A549 (cell line): ENCODE data around the gene TPCN1. TPM values are rescaled to one million over a fixed set of nuclear protein-coding genes. Genes with fewer than 3 reads are reported as not detected.

Experiments
- ATAC-seq, 2 experiments: fragments of 200-7000 bp in 1 of 2; fragments of >200 bp in 1 of 2; cut with Nextera tagmentation in 1 of 2; cut with Tn5 transposase in 1 of 2; 3 replicates each; pipeline versions ENCODE4 v1.8.0 to v1.9.1; 2018 to 2020; ENCODE audit warnings: mild to moderate bottlenecking in 1 of 2, moderate library complexity in 1 of 2
- CTCF ChIA-PET: fragments of 300-600 bp; sonication (Branson Sonifier 250); formaldehyde crosslinking; extraction: SDS; loops from one replicate; lab custom pipeline; 2021; ENCODE audit warnings: antibody characterized with exemption, inconsistent platforms; lab: Yijun Ruan, JAX
- POLR2A ChIA-PET: fragments of 350-600 bp; formaldehyde crosslinking; extraction: SDS; loops from one replicate; lab custom pipeline; 2021; ENCODE audit warnings: antibody characterized with exemption, inconsistent platforms; lab: Yijun Ruan, JAX
- DNase-seq, 2 experiments: peaks; one replicate each; pipeline versions ENCODE4 v3.0.0 to v3.0.0-alpha.2; 2011 to 2016; ENCODE audit warnings: low read depth in 1 of 2, low spot score in 1 of 2
- FAIRE-seq: peaks from 2 replicates; lab custom pipeline; 2011; peaks lifted over from hg19 to GRCh38; lab: Jason Lieb, UNC
- H3K27ac ChIP-seq, 2 experiments: fragments of >200 bp; sonication (Bioruptor Twin); formaldehyde crosslinking; 3 replicates each; pipeline ENCODE4 v1.5.1; 2016 to 2017
- H3K4me1 ChIP-seq: fragments of >200 bp; sonication (Bioruptor Twin); formaldehyde crosslinking; 3 replicates; pipeline ENCODE4 v1.6.1; 2016
- H3K4me2 ChIP-seq: fragments of >200 bp; sonication (Bioruptor Twin); formaldehyde crosslinking; 3 replicates; pipeline ENCODE4 v1.6.1; 2016
- H3K4me3 ChIP-seq: fragments of >200 bp; sonication (Bioruptor Twin); formaldehyde crosslinking; 3 replicates; pipeline ENCODE4 v1.5.1; 2016
- H3K9me3 ChIP-seq: fragments of >200 bp; sonication (Bioruptor Twin); formaldehyde crosslinking; 3 replicates; pipeline ENCODE4 v1.6.1; 2016
- CEBPB ChIP-seq, 2 experiments: fragments of >200 bp in 1 of 2; sonication (Bioruptor Twin) in 1 of 2; formaldehyde crosslinking in 1 of 2; IDR thresholded peaks; 2 replicates each; pipeline ENCODE4 v1.6.1; 2012 to 2016
- EHF ChIP-seq: fragments of 250-450 bp; sonication (Bioruptor Pico); IDR thresholded peaks from 2 replicates; pipeline ENCODE4 v1.5.0; 2020; ENCODE audit warnings: mild to moderate bottlenecking
- FOXS1 ChIP-seq: fragments of 250-450 bp; sonication (Bioruptor Pico); IDR thresholded peaks from 2 replicates; pipeline ENCODE4 v1.5.0; 2020; ENCODE audit warnings: mild to moderate bottlenecking, moderate library complexity
- HES2 ChIP-seq: fragments of >200 bp; sonication (Bioruptor Twin); formaldehyde crosslinking; IDR thresholded peaks from 2 replicates; pipeline ENCODE4 v1.6.1; 2016
- HEYL ChIP-seq: fragments of 250-450 bp; sonication (Bioruptor Pico); IDR thresholded peaks from 2 replicates; pipeline ENCODE4 v1.8.0; 2021; ENCODE audit warnings: mild to moderate bottlenecking, moderate library complexity
- KDM5A ChIP-seq: fragments of 200-600 bp; sonication (generic); IDR thresholded peaks from 2 replicates; pipeline ENCODE4 v1.6.1; 2016; ENCODE audit warnings: antibody characterized with exemption, mild to moderate bottlenecking
- MAFK ChIP-seq: fragments of 450-650 bp; IDR thresholded peaks from 2 replicates; pipeline ENCODE4 v1.6.1; 2014; ENCODE audit not compliant: partially characterized antibody
- MAX ChIP-seq: IDR thresholded peaks from 2 replicates; pipeline ENCODE4 v1.6.1; 2012
- MAZ ChIP-seq: fragments of 150-350 bp; IDR thresholded peaks from 2 replicates; pipeline ENCODE4 v1.6.1; 2014; ENCODE audit warnings: antibody characterized with exemption, low read depth, low read length, borderline replicate concordance
- NFE2L2 ChIP-seq: fragments of 150-350 bp; conservative IDR thresholded peaks from 2 replicates; pipeline ENCODE4 v1.6.1; 2014; ENCODE audit warnings: low read length
- PBX3 ChIP-seq: IDR thresholded peaks from 2 replicates; pipeline ENCODE4 v1.6.1; 2012
- REST ChIP-seq: fragments of 200-600 bp; sonication (generic); IDR thresholded peaks from 2 replicates; pipeline ENCODE4 v1.6.1; 2016; ENCODE audit warnings: antibody characterized with exemption, mild to moderate bottlenecking, moderate library complexity
- RFX5 ChIP-seq: fragments of 450-650 bp; IDR thresholded peaks from 2 replicates; pipeline ENCODE4 v1.7.1; 2014; ENCODE audit warnings: antibody characterized with exemption, mild to moderate bottlenecking, moderate library complexity
- SMC3 ChIP-seq: fragments of >200 bp; sonication (Bioruptor Twin); formaldehyde crosslinking; IDR thresholded peaks from 3 replicates; pipeline ENCODE4 v1.6.1; 2018; ENCODE audit warnings: inconsistent platforms
- SREBF2 ChIP-seq: fragments of 450-650 bp; IDR thresholded peaks from 2 replicates; pipeline ENCODE4 v1.6.1; 2014; ENCODE audit warnings: mild to moderate bottlenecking, moderate library complexity
- TFCP2L1 ChIP-seq: fragments of 250-450 bp; sonication (Bioruptor Pico); IDR thresholded peaks from 2 replicates; pipeline ENCODE4 v1.5.0; 2021; ENCODE audit warnings: mild to moderate bottlenecking
- ZSCAN20 ChIP-seq: fragments of 250-450 bp; sonication (Bioruptor Pico); IDR thresholded peaks from 2 replicates; pipeline ENCODE4 v1.8.0; 2022; ENCODE audit warnings: mild to moderate bottlenecking, moderate library complexity
- WGBS: methylation state at CpG from one replicate; pipeline ENCODE4 v1.1.6; 2017; ENCODE audit errors: missing lambda C conversion rate; 5-methylcytosine and 5-hydroxymethylcytosine counted together
- polyA plus RNA-seq, 4 experiments: library from polyadenylated mRNA; depleted of rRNA in 3 of 4; stranded (reverse); fragments of >200 nt; fragmentation: RNase III in 1 of 4; extraction: RNeasy Plus Mini Kit Qiagen cat#74134 plus additional on column Dnase treatment in 1 of 4; gene quantifications; 2 replicates in 3 of 4; 3 replicates in 1 of 4; pipeline ENCODE4 v1.2.3, GENCODE V29; 2011 to 2017

Gene TPCN1
- polyA plus RNA-seq, 2 of the 4 experiments (the other 2 are of a cell fraction), result 21.9 to 24.1 TPM

- 92% methylated on average over 10 of the region's 10 CpGs for WGBS
- TF ChIP-seq MAZ (no peak), NFE2L2 (no peak), MAX (no peak), RFX5 (no peak), KDM5A (no peak), PBX3 (no peak), REST (no peak)
- H3K27ac ChIP-seq, result no peak overlapping the region
- no peak overlapping the region for H3K4me3 ChIP-seq
- no peak for DNase-seq
- H3K9me3 ChIP-seq, result no peaks in the 10 kb centered on the region
- H3K4me1 ChIP-seq, result peaks cover 3% of the 10 kb centered on the region; the same call in 1 of the 3 replicates
- ATAC-seq, result no peak
- H3K4me2 ChIP-seq, result no peak overlapping the region
- POLR2A ChIA-PET, result no interaction called here
- no peak for FAIRE-seq
- CTCF ChIA-PET, result no interaction called here
Observed at GRCh38 chr12:113271466-113271852, 50.2 kb downstream of the TPCN1 start.

GRCh38 chr12:113271853-113272561, 50.7 kb downstream of the TPCN1 start:
- H3K27ac ChIP-seq, result no peak overlapping the region
- CTCF ChIA-PET, result interaction anchor here (1.1 kb wide), 1 partner anchor 21 kb away, joined by 3 read pairs; no protein-coding TSS in a partner anchor
- no peak for TF ChIP-seq TFCP2L1
- peak; percentile 79 to 86; a peak in 3 of 4 replicates for TF ChIP-seq CEBPB (IDR thresholded peaks at IDR 0.05)
- TF ChIP-seq MAFK, result no peak
- no peak for TF ChIP-seq SREBF2
- peaks cover 3% of the 10 kb centered on the region; the same call in 1 of the 3 replicates for H3K4me1 ChIP-seq
- FAIRE-seq, result no peak
- WGBS, result 92% methylated on average over 12 of the region's 12 CpGs
- H3K9me3 ChIP-seq, result no peaks in the 10 kb centered on the region
- ATAC-seq, result no peak; a peak in 1 of 6 replicates
- POLR2A ChIA-PET, result no interaction called here
- no peak for DNase-seq
- H3K4me3 ChIP-seq, result no peak overlapping the region
- no peak overlapping the region for H3K4me2 ChIP-seq

- Histone ChIP-seq H3K4me2 (no peak overlapping the region), H3K27ac (no peak overlapping the region), H3K9me3 (no peaks in the 10 kb centered on the region), H3K4me3 (no peak overlapping the region), H3K4me1 (peaks cover 3% of the 10 kb centered on the region; the same call in 1 of the 3 replicates)
- POLR2A ChIA-PET, result no interaction called here
- ATAC-seq (no peak; a peak in 1 of 6 replicates), DNase-seq (no peak), FAIRE-seq (no peak)
- WGBS, result 95% methylated on average over 13 of the region's 13 CpGs
- no peak for TF ChIP-seq SMC3
- TF ChIP-seq EHF (CRISPR knock-in tag), result no peak
- no peak for TF ChIP-seq HES2
- TF ChIP-seq ZSCAN20 (CRISPR knock-in tag), result no peak
- TF ChIP-seq HEYL (CRISPR knock-in tag), result no peak
- TF ChIP-seq FOXS1 (CRISPR knock-in tag), result no peak
- CTCF ChIA-PET, result interaction anchor here (0.5 to 1.1 kb wide), 3 partner anchors 13 to 76 kb away, joined by 3 to 5 read pairs (median 3); no protein-coding TSS in a partner anchor
Observed at GRCh38 chr12:113273053-113273725, 51.9 kb downstream of the TPCN1 start.
